Measurements from ENCODE around the gene NUBP1.

DNA sequence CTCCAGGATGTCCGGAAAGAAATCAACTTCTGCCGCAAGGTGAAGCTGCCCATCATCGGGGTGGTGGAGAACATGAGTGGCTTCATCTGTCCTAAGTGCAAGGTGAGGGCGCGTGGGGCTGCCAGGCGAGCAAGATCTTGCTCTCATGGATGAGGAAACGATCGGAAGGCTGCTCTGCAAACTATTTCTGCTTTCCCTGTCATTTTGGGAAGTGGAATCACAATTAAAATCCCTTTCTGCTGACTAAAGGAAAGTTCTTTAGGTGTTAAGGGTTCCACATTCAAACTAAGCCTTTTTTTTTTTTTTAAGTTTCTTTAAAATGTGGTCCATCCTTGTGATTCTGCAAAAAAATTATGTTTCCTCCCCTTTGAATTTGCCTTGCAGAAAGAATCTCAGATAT, 17.7 kb downstream of the NUBP1 start:
- TF ChIP-seq, protein P1, sequence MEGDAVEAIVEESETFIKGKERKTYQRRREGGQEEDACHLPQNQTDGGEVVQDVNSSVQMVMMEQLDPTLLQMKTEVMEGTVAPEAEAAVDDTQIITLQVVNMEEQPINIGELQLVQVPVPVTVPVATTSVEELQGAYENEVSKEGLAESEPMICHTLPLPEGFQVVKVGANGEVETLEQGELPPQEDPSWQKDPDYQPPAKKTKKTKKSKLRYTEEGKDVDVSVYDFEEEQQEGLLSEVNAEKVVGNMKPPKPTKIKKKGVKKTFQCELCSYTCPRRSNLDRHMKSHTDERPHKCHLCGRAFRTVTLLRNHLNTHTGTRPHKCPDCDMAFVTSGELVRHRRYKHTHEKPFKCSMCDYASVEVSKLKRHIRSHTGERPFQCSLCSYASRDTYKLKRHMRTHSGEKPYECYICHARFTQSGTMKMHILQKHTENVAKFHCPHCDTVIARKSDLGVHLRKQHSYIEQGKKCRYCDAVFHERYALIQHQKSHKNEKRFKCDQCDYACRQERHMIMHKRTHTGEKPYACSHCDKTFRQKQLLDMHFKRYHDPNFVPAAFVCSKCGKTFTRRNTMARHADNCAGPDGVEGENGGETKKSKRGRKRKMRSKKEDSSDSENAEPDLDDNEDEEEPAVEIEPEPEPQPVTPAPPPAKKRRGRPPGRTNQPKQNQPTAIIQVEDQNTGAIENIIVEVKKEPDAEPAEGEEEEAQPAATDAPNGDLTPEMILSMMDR (IDR thresholded peaks at IDR 0.05; ENCODE audit: low read depth, low read length, poor library complexity, severe bottlenecking), result no peak
- no peak for TF ChIP-seq EZH2phosphoT487 (IDR thresholded peaks at IDR 0.05; ENCODE audit: borderline replicate concordance, low read length)
